Caco-2 (cell line): Measurements from ENCODE around the gene MAVS. TPM values are rescaled to one million over a fixed set of nuclear protein-coding genes. Genes with fewer than 3 reads are reported as not detected.

Experiments used
- BruUV-seq: library from RNA; stranded (reverse); fragments of 400-500 nt; replicated peaks from 2 replicates; lab custom pipeline; 2021; lab: Mats Ljungman, UMichigan
- CTCF ChIA-PET: fragments of 300-600 bp; sonication (Branson Sonifier 250); formaldehyde crosslinking; loops from one replicate; lab custom pipeline; 2022; ENCODE audit warnings: antibody characterized with exemption; lab: Charles Lee
- POLR2A ChIA-PET: fragments of 300-600 bp; sonication (Branson Sonifier 250); formaldehyde crosslinking; loops from one replicate; lab custom pipeline; 2022; ENCODE audit warnings: antibody characterized with exemption; lab: Charles Lee
- DNase-seq, 2 experiments: peaks; one replicate each; pipeline versions ENCODE4 v3.0.0 to v3.0.0-alpha.2; 2020 to 2022
- H3K27me3 ChIP-seq: replicated peaks from 2 replicates; pipeline ENCODE4 v1.6.0; 2011; ENCODE audit warnings: low read length; ENCODE audit not compliant: control insufficient read depth, insufficient read depth
- H3K36me3 ChIP-seq: 2 replicates; pipeline ENCODE4 v1.5.1; 2011; ENCODE audit warnings: low read length; ENCODE audit not compliant: control insufficient read depth, insufficient read depth
- H3K4me1 ChIP-seq: fragments of 250-450 bp; sonication (Bioruptor Pico); 2 replicates; pipeline ENCODE4 v1.5.1; 2020; ENCODE audit warnings: mild to moderate bottlenecking
- H3K4me3 ChIP-seq: 2 replicates; pipeline ENCODE4 v1.5.1; 2011; ENCODE audit warnings: low read depth, mild to moderate bottlenecking, control low read depth, low read length
- H3K9me3 ChIP-seq: fragments of 250-450 bp; sonication (Bioruptor Pico); 2 replicates; pipeline ENCODE4 v1.5.1; 2020; ENCODE audit warnings: mild to moderate bottlenecking, moderate library complexity
- H3K27ac Mint-ChIP-seq: one replicate; pipeline ENCODE4 v1.8.0; 2022; ENCODE audit warnings: mixed read lengths; ENCODE audit not compliant: unreplicated experiment
- H3K27me3 Mint-ChIP-seq: one replicate; pipeline ENCODE4 v1.8.0; 2022; ENCODE audit warnings: mixed read lengths; ENCODE audit not compliant: insufficient read depth, unreplicated experiment
- H3K36me3 Mint-ChIP-seq: one replicate; pipeline ENCODE4 v1.8.0; 2022; ENCODE audit warnings: mild to moderate bottlenecking, mixed read lengths; ENCODE audit not compliant: insufficient read depth, unreplicated experiment
- H3K4me1 Mint-ChIP-seq: one replicate; pipeline ENCODE4 v1.8.0; 2022; ENCODE audit warnings: low read depth, mixed read lengths; ENCODE audit not compliant: unreplicated experiment
- H3K4me3 Mint-ChIP-seq: one replicate; pipeline ENCODE4 v1.8.0; 2022; ENCODE audit warnings: mild to moderate bottlenecking, moderate library complexity, mixed read lengths; ENCODE audit not compliant: unreplicated experiment
- H3K9me3 Mint-ChIP-seq: one replicate; pipeline ENCODE4 v1.8.0; 2022; ENCODE audit warnings: mixed read lengths; ENCODE audit not compliant: unreplicated experiment
- CTCF ChIP-seq, 2 experiments: fragments of 200-600 bp in 1 of 2; IDR thresholded peaks; 1 replicate in 1 of 2; 2 replicates in 1 of 2; pipeline versions ENCODE4 v1.5.1 to v1.8.0; 2011 to 2022; ENCODE audit warnings: antibody characterized with exemption in 1 of 2, control low read depth in 1 of 2, inconsistent platforms in 1 of 2, low read depth in 1 of 2, low read length in 1 of 2, mild to moderate bottlenecking in 1 of 2, moderate library complexity in 1 of 2; ENCODE audit not compliant: insufficient read depth in 1 of 2, severe bottlenecking in 1 of 2, unreplicated experiment in 1 of 2
- intact Hi-C: fragments of 100-400 bp; cut with micrococcal nuclease; formaldehyde crosslinking; loops from one replicate; pipeline ENCODE4 v1.10.0; 2022; ENCODE audit not compliant: unreplicated experiment
- total RNA-seq: library from RNA; stranded (reverse); gene quantifications from 2 replicates; pipeline ENCODE4 v1.2.3, GENCODE V29; 2022

The MAVS gene
- total RNA-seq, 1 experiment from 2014 or later = 56.4 TPM

DNA sequence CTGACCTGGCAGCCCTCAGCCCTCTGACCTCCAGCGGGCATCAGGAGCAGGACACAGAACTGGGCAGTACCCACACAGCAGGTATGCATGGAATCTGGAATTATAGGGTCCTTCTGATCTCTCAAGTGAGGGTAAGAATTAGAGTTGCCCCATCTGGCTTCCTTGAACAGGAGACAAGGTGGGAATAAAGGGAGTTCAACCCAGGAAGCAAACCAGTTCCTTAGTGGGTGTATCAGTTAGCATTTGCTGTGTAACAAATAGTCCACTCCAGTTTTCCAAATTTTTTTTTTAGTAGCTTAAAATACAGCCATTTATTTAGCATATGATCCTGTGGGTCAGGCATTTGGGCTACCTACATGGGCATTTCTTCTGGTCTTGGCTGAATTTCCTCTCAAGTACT, 15.7 kb downstream of the MAVS start:
- H3K36me3 ChIP-seq = peaks cover 19% of the 10 kb centered on the region
- H3K4me3 ChIP-seq = no peak overlapping the region
- DNase-seq = no peak
- no peaks in the 10 kb centered on the region for H3K9me3 Mint-ChIP-seq
- intact Hi-C loops = no loop called here
- TF ChIP-seq CTCF (IDR thresholded peaks at IDR 0.05; ENCODE audit: insufficient read depth in 1 of 2, low read depth in 1 of 2, low read length in 1 of 2, severe bottlenecking in 1 of 2, unreplicated experiment in 1 of 2) = no peak
- peaks cover 9% of the 10 kb centered on the region; the same call in 1 of the 2 replicates for H3K9me3 ChIP-seq
- H3K4me3 Mint-ChIP-seq = no peak overlapping the region
- POLR2A ChIA-PET = no interaction called here
- H3K27me3 ChIP-seq = no peaks in the 10 kb centered on the region
- H3K4me1 Mint-ChIP-seq = no peaks in the 10 kb centered on the region
- H3K27ac Mint-ChIP-seq = no peak overlapping the region
- CTCF ChIA-PET = no interaction called here
- BruUV-seq = no TSS peak
- H3K4me1 ChIP-seq = no peaks in the 10 kb centered on the region
- H3K27me3 Mint-ChIP-seq = no peaks in the 10 kb centered on the region
- H3K36me3 Mint-ChIP-seq = peaks cover 85% of the 10 kb centered on the region

- no peak overlapping the region for H3K4me3 ChIP-seq
- ChIA-PET POLR2A (no interaction called here), CTCF (no interaction called here)
- Mint-ChIP-seq H3K27me3 (no peaks in the 10 kb centered on the region), H3K27ac (no peak overlapping the region), H3K4me3 (no peak overlapping the region), H3K4me1 (no peaks in the 10 kb centered on the region), H3K36me3 (peaks cover 85% of the 10 kb centered on the region), H3K9me3 (no peaks in the 10 kb centered on the region)
- no peaks in the 10 kb centered on the region for H3K4me1 ChIP-seq
- no peaks in the 10 kb centered on the region for H3K27me3 ChIP-seq
- intact Hi-C loops = no loop called here
- peaks cover 9% of the 10 kb centered on the region; the same call in 1 of the 2 replicates for H3K9me3 ChIP-seq
- DNase-seq = no peak
- no peak for TF ChIP-seq CTCF (IDR thresholded peaks at IDR 0.05; ENCODE audit: insufficient read depth in 1 of 2, low read depth in 1 of 2, low read length in 1 of 2, severe bottlenecking in 1 of 2, unreplicated experiment in 1 of 2)
- H3K36me3 ChIP-seq = peaks cover 18% of the 10 kb centered on the region
- BruUV-seq = no TSS peak
Measured at GRCh38 chr20:3863317-3863716, 16.7 kb downstream of the MAVS start.

- Mint-ChIP-seq H3K9me3 (no peaks in the 10 kb centered on the region), H3K27me3 (no peaks in the 10 kb centered on the region), H3K4me1 (no peaks in the 10 kb centered on the region), H3K27ac (no peak overlapping the region), H3K4me3 (no peak overlapping the region), H3K36me3 (peaks cover 74% of the 10 kb centered on the region)
- intact Hi-C loops = no loop called here
- Histone ChIP-seq H3K4me3 (no peak overlapping the region), H3K9me3 (peaks cover 9% of the 10 kb centered on the region; the same call in 1 of the 2 replicates), H3K4me1 (no peaks in the 10 kb centered on the region), H3K36me3 (peaks cover 18% of the 10 kb centered on the region), H3K27me3 (no peaks in the 10 kb centered on the region)
- DNase-seq = no peak
- no TSS peak for BruUV-seq
- ChIA-PET CTCF (no interaction called here), POLR2A (no interaction called here)
- TF ChIP-seq CTCF (IDR thresholded peaks at IDR 0.05; ENCODE audit: insufficient read depth in 1 of 2, low read depth in 1 of 2, low read length in 1 of 2, severe bottlenecking in 1 of 2, unreplicated experiment in 1 of 2) = no peak
Measured at GRCh38 chr20:3864518-3864917, 17.9 kb downstream of the MAVS start.
